Calu3 (cell line): ENCODE data around the gene ACBD5. TPM values are rescaled to one million over a fixed set of nuclear protein-coding genes. Genes with fewer than 3 reads are reported as not detected.

ENCODE experiments used
- BruUV-seq: library from RNA; stranded (reverse); fragments of 400-500 nt; replicated peaks from 2 replicates; lab custom pipeline; 2021; lab: Mats Ljungman, UMichigan
- CTCF ChIA-PET: fragments of 300-600 bp; sonication (Branson Sonifier 250); formaldehyde crosslinking; loops from one replicate; lab custom pipeline; 2022; ENCODE audit warnings: antibody characterized with exemption; lab: Charles Lee
- DNase-seq: peaks from one replicate; pipeline ENCODE4 v3.0.0; 2022
- H3K27ac Mint-ChIP-seq: one replicate; pipeline ENCODE4 v1.8.0; 2022; ENCODE audit warnings: mixed read lengths; ENCODE audit not compliant: unreplicated experiment
- H3K27me3 Mint-ChIP-seq: one replicate; pipeline ENCODE4 v1.8.0; 2022; ENCODE audit warnings: mixed read lengths; ENCODE audit not compliant: unreplicated experiment
- H3K36me3 Mint-ChIP-seq: one replicate; pipeline ENCODE4 v1.8.0; 2022; ENCODE audit warnings: mild to moderate bottlenecking, moderate library complexity, mixed read lengths; ENCODE audit not compliant: insufficient read depth, unreplicated experiment
- H3K4me1 Mint-ChIP-seq: one replicate; pipeline ENCODE4 v1.8.0; 2022; ENCODE audit warnings: mild to moderate bottlenecking, low read depth, mixed read lengths; ENCODE audit not compliant: unreplicated experiment
- H3K4me3 Mint-ChIP-seq: one replicate; pipeline ENCODE4 v1.8.0; 2022; ENCODE audit warnings: mild to moderate bottlenecking, low read depth, moderate library complexity, mixed read lengths; ENCODE audit not compliant: unreplicated experiment
- H3K9me3 Mint-ChIP-seq: one replicate; pipeline ENCODE4 v1.8.0; 2022; ENCODE audit warnings: low read depth, mixed read lengths; ENCODE audit not compliant: unreplicated experiment
- CTCF ChIP-seq: fragments of 200-600 bp; IDR thresholded peaks from one replicate; pipeline ENCODE4 v1.8.0; 2022; ENCODE audit warnings: antibody characterized with exemption; ENCODE audit not compliant: unreplicated experiment
- intact Hi-C: fragments of 100-400 bp; cut with micrococcal nuclease; formaldehyde crosslinking; loops from one replicate; pipeline ENCODE4 v1.10.0; 2022; ENCODE audit not compliant: unreplicated experiment
- total RNA-seq: library from RNA; stranded (reverse); gene quantifications from 2 replicates; pipeline ENCODE4 v1.2.3, GENCODE V29; 2022

Gene ACBD5
- total RNA-seq, 1 experiment from 2014 or later: 34.1 TPM

DNA sequence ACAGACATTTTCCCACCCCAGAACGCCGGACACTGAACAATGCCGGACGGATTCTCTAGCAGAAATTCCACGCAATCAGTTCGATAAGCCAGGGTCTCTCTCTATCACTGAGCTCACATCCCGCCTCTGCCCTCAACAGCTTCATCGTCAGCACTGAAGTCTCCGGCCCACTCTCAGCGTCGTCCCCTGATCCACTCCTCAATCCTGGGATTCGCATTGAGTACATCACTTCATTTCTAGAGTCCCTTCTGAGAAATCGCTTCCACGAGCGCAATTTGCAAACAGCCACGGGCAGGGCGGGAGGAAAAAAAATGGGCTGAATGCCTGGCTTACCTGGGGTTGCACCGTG is 86.8 kb downstream of the ACBD5 start:
- Mint-ChIP-seq H3K4me1 (peaks cover 30% of the 10 kb centered on the region), H3K27ac (peak overlapping the region; percentile 97), H3K4me3 (peak overlapping the region; percentile 95), H3K27me3 (no peaks in the 10 kb centered on the region), H3K36me3 (peaks cover 65% of the 10 kb centered on the region), H3K9me3 (no peaks in the 10 kb centered on the region)
- intact Hi-C loops: no loop called here
- DNase-seq: no peak
- TF ChIP-seq CTCF: no peak
- CTCF ChIA-PET: interaction anchor here (0.7 to 1.5 kb wide), 4 partner anchors 70 to 1148 kb away, joined by 3 to 5 read pairs (median 4); no protein-coding TSS in a partner anchor
- TSS peak; percentile 58 for BruUV-seq

- no peak for TF ChIP-seq CTCF
- BruUV-seq: no TSS peak
- CTCF ChIA-PET: interaction anchor here (0.7 to 1.5 kb wide), 2 partner anchors 89 to 1149 kb away, joined by 3 to 5 read pairs; no protein-coding TSS in a partner anchor
- Mint-ChIP-seq H3K27ac (peak overlapping the region; percentile 97), H3K4me1 (peaks cover 29% of the 10 kb centered on the region), H3K36me3 (peaks cover 62% of the 10 kb centered on the region), H3K27me3 (no peaks in the 10 kb centered on the region), H3K4me3 (peak overlapping the region; percentile 95), H3K9me3 (no peaks in the 10 kb centered on the region)
- no peak for DNase-seq
- intact Hi-C loops: no loop called here
Observed at GRCh38 chr10:27153329-27153728, 87.3 kb downstream of the ACBD5 start.

DNA sequence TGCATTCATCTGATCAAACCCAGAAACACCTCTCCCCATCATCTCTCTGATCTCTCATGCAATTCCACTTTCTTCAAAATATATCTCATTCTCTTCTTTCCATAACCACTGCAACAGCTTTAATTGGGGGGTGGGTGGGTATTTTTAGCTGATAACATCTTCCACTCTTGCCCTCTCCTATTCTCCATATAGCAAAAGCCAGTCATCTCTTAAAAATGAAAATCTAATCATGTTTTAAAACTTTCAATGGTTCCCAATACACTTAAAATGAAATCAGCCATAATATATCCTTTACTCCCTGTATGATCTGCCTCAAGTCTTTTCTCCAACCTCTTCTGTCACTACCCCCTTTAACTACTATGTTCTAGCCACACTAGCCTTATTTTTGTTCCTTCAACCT is 87.9 kb downstream of the ACBD5 start:
- H3K9me3 Mint-ChIP-seq: no peaks in the 10 kb centered on the region
- intact Hi-C loops: no loop called here
- peak overlapping the region; percentile 95 for H3K4me3 Mint-ChIP-seq
- H3K27ac Mint-ChIP-seq: peak overlapping the region; percentile 97
- DNase-seq: no peak
- peaks cover 23% of the 10 kb centered on the region for H3K4me1 Mint-ChIP-seq
- no peaks in the 10 kb centered on the region for H3K27me3 Mint-ChIP-seq
- H3K36me3 Mint-ChIP-seq: peaks cover 58% of the 10 kb centered on the region
- BruUV-seq: no TSS peak
- no peak for TF ChIP-seq CTCF
- CTCF ChIA-PET: interaction anchor here (0.6 kb wide), 1 partner anchor 35 kb away, joined by 3 read pairs; no protein-coding TSS in a partner anchor

GRCh38 chr10:27150261-27150660 is 90.3 kb downstream of the ACBD5 start:
- no peak overlapping the region for H3K4me3 Mint-ChIP-seq
- CTCF ChIA-PET: no interaction called here
- no peak for DNase-seq
- BruUV-seq: no TSS peak
- H3K36me3 Mint-ChIP-seq: peaks cover 47% of the 10 kb centered on the region
- no peak for TF ChIP-seq CTCF
- H3K27me3 Mint-ChIP-seq: no peaks in the 10 kb centered on the region
- no peak overlapping the region for H3K27ac Mint-ChIP-seq
- intact Hi-C loops: no loop called here
- H3K9me3 Mint-ChIP-seq: no peaks in the 10 kb centered on the region
- peaks cover 12% of the 10 kb centered on the region for H3K4me1 Mint-ChIP-seq
